Activated T-cell treated with anti-CD3 and anti-CD28 coated beads for 48 hours (primary cell): Measurements from ENCODE around the gene CMTM2.
A peak's percentile ranks its signal among the peaks of the same experiment; 100 is the strongest.
"Not testable (repeated sequence)": the region's sequence is repeated elsewhere in the genome, so short reads cannot be mapped to it uniquely, and the experiment has no call there.

Source experiments
- DNase-seq: peaks from one replicate; pipeline ENCODE4 v3.0.0-alpha.2; 2020; ENCODE audit warnings: low read depth

The CMTM2 gene

GRCh38 chr16:66608241-66609138 is 29.2 kb downstream of the CMTM2 start:
- peak; percentile 86 for DNase-seq

- no peak for DNase-seq
These were observed 29.9 kb downstream of the CMTM2 start for GRCh38 chr16:66609139-66609510.

- no peak for DNase-seq
These were observed 31.0 kb downstream of the CMTM2 start for GRCh38 chr16:66610111-66610820.

- not testable (repeated sequence) for DNase-seq
These were observed 32.6 kb downstream of the CMTM2 start for GRCh38 chr16:66611911-66612310.

GRCh38 chr16:66612422-66612821 is 33.2 kb downstream of the CMTM2 start:
- no peak for DNase-seq

- no peak for DNase-seq
These were observed 35.0 kb downstream of the CMTM2 start for GRCh38 chr16:66614161-66614802.

- no peak for DNase-seq
These were observed 36.9 kb downstream of the CMTM2 start for GRCh38 chr16:66616169-66616568.

- no peak for DNase-seq
These were observed 37.3 kb downstream of the CMTM2 start for GRCh38 chr16:66616592-66616991.

GRCh38 chr16:66617010-66617434 is 37.8 kb downstream of the CMTM2 start:
- DNase-seq = no peak

- DNase-seq = no peak
These were observed 38.5 kb downstream of the CMTM2 start for GRCh38 chr16:66617728-66618127.

- DNase-seq = no peak
These were observed 39.5 kb downstream of the CMTM2 start for GRCh38 chr16:66618588-66619375.

- no peak for DNase-seq
These were observed 40.5 kb downstream of the CMTM2 start for GRCh38 chr16:66619534-66620428.

- no peak for DNase-seq
These were observed 41.1 kb downstream of the CMTM2 start for GRCh38 chr16:66620429-66620795.

GRCh38 chr16:66621973-66622372 is 42.7 kb downstream of the CMTM2 start:
- no peak for DNase-seq

GRCh38 chr16:66622863-66623262 is 43.6 kb downstream of the CMTM2 start:
- DNase-seq = no peak

- no peak for DNase-seq
These were observed 44.5 kb downstream of the CMTM2 start for GRCh38 chr16:66623755-66624154.

- DNase-seq = not testable (repeated sequence)
These were observed 48.5 kb downstream of the CMTM2 start for GRCh38 chr16:66627611-66628378.

GRCh38 chr16:66629856-66630255 is 50.6 kb downstream of the CMTM2 start:
- DNase-seq = no peak

- DNase-seq = not testable (repeated sequence)
These were observed 51.4 kb downstream of the CMTM2 start for GRCh38 chr16:66630561-66631260.

- DNase-seq = not testable (repeated sequence)
These were observed 52.3 kb downstream of the CMTM2 start for GRCh38 chr16:66631558-66631957.
